Upper lobe of right lung (tissue), 1 donor: ENCODE results near the gene OVOL2. TPM values are rescaled to one million over a fixed set of nuclear protein-coding genes. Genes with fewer than 3 reads are reported as not detected.
"Not testable (repeated sequence)": the region's sequence is repeated elsewhere in the genome, so short reads cannot be mapped to it uniquely, and the experiment has no call there.

Experiments
- ATAC-seq: fragments of 200-7000 bp; cut with Tn5 transposase; one replicate; pipeline ENCODE4 v1.9.1; 2020; ENCODE audit warnings: mild to moderate bottlenecking, moderate library complexity
- DNase-seq: peaks from one replicate; pipeline ENCODE4 v3.0.0-alpha.2; 2020
- H3K27ac ChIP-seq: fragments of 200-600 bp; one replicate; pipeline ENCODE4 v1.8.0; 2022
- H3K27me3 ChIP-seq: fragments of 200-600 bp; one replicate; pipeline ENCODE4 v1.8.0; 2022; ENCODE audit warnings: mild to moderate bottlenecking
- H3K36me3 ChIP-seq: fragments of 200-600 bp; one replicate; pipeline ENCODE4 v1.8.0; 2022
- H3K4me1 ChIP-seq: fragments of 200-600 bp; one replicate; pipeline ENCODE4 v1.8.0; 2022
- H3K4me3 ChIP-seq: fragments of 200-600 bp; one replicate; pipeline ENCODE4 v1.8.0; 2022; ENCODE audit warnings: mild to moderate bottlenecking
- H3K9me3 ChIP-seq: fragments of 200-600 bp; one replicate; pipeline ENCODE4 v1.8.0; 2022
- CTCF ChIP-seq: fragments of 200-600 bp; IDR thresholded peaks from one replicate; pipeline ENCODE4 v1.8.0; 2022; ENCODE audit warnings: antibody characterized with exemption
- intact Hi-C: fragments of 100-400 bp; cut with DNase I; formaldehyde crosslinking; loops from one replicate; pipeline ENCODE4 v1.11.0; 2022
- total RNA-seq: library from RNA; stranded (reverse); fragmentation: NEBNext Ultra II Directional; extraction: Animal tissue kit (Norgen Biotek cat#: 25700); gene quantifications from one replicate; pipeline ENCODE4 v1.2.1, GENCODE V29; 2021
- donor health status: DM: no; HTN: yes; CAD: no; lungs with severe emphysema.

The OVOL2 gene
- total RNA-seq, 1 donor from 2014 or later = 6.7 TPM

GRCh38 chr20:18092890-18093289 lies 35.2 kb upstream of the OVOL2 start:
- intact Hi-C loops = no loop called here
- Histone ChIP-seq H3K36me3 (no peaks in the 10 kb centered on the region), H3K27me3 (peaks cover 10% of the 10 kb centered on the region), H3K4me3 (no peak overlapping the region), H3K4me1 (no peaks in the 10 kb centered on the region), H3K9me3 (no peaks in the 10 kb centered on the region), H3K27ac (no peak overlapping the region)
- no peak for TF ChIP-seq CTCF
- DNase-seq (no peak), ATAC-seq (no peak)

- Histone ChIP-seq H3K4me1 (no peaks in the 10 kb centered on the region), H3K27me3 (peaks cover 10% of the 10 kb centered on the region), H3K9me3 (no peaks in the 10 kb centered on the region), H3K4me3 (no peak overlapping the region), H3K27ac (no peak overlapping the region), H3K36me3 (no peaks in the 10 kb centered on the region)
- DNase-seq (no peak), ATAC-seq (no peak)
- TF ChIP-seq CTCF = no peak
- intact Hi-C loops = no loop called here
These were observed 33.9 kb upstream of the OVOL2 start for GRCh38 chr20:18091623-18092022.

- Histone ChIP-seq H3K4me3 (no peak overlapping the region), H3K27me3 (peaks cover 10% of the 10 kb centered on the region), H3K9me3 (no peaks in the 10 kb centered on the region), H3K4me1 (no peaks in the 10 kb centered on the region), H3K27ac (no peak overlapping the region), H3K36me3 (no peaks in the 10 kb centered on the region)
- ATAC-seq (no peak), DNase-seq (no peak)
- TF ChIP-seq CTCF = no peak
- intact Hi-C loops = no loop called here
These were observed 32.8 kb upstream of the OVOL2 start for GRCh38 chr20:18090477-18090876.

- H3K27ac ChIP-seq = no peak overlapping the region
- ATAC-seq = no peak
These were observed 32.3 kb upstream of the OVOL2 start for GRCh38 chr20:18090044-18090443.

GRCh38 chr20:18088841-18089240 lies 31.1 kb upstream of the OVOL2 start:
- H3K27ac ChIP-seq, H3K27me3 ChIP-seq, intact Hi-C loops, H3K4me3 ChIP-seq, H3K9me3 ChIP-seq, H3K36me3 ChIP-seq, DNase-seq, H3K4me1 ChIP-seq, ATAC-seq: not testable (repeated sequence)

More at GRCh38 chr20:18090044-18090443, 32.3 kb upstream of the OVOL2 start:
- H3K9me3 ChIP-seq = no peaks in the 10 kb centered on the region
- H3K4me3 ChIP-seq = no peak overlapping the region
- peaks cover 10% of the 10 kb centered on the region for H3K27me3 ChIP-seq
- no peak for DNase-seq
- H3K4me1 ChIP-seq = no peaks in the 10 kb centered on the region
- H3K36me3 ChIP-seq = no peaks in the 10 kb centered on the region
- TF ChIP-seq CTCF = no peak
- intact Hi-C loops = no loop called here

- ATAC-seq, H3K27ac ChIP-seq, H3K27me3 ChIP-seq, DNase-seq, H3K9me3 ChIP-seq, H3K4me3 ChIP-seq, H3K36me3 ChIP-seq, H3K4me1 ChIP-seq, intact Hi-C loops: not testable (repeated sequence)
These were observed 30.6 kb upstream of the OVOL2 start for GRCh38 chr20:18088298-18088697.

GRCh38 chr20:18087054-18087453 lies 29.3 kb upstream of the OVOL2 start:
- H3K27ac ChIP-seq = no peak overlapping the region
- ATAC-seq = no peak

GRCh38 chr20:18080836-18081235 lies 23.1 kb upstream of the OVOL2 start:
- H3K27ac ChIP-seq, H3K27me3 ChIP-seq, ATAC-seq, H3K4me1 ChIP-seq, H3K9me3 ChIP-seq, DNase-seq, H3K4me3 ChIP-seq, H3K36me3 ChIP-seq, intact Hi-C loops: not testable (repeated sequence)

More at GRCh38 chr20:18087054-18087453, 29.3 kb upstream of the OVOL2 start:
- intact Hi-C loops = no loop called here
- no peak overlapping the region for H3K4me3 ChIP-seq
- H3K27me3 ChIP-seq = no peaks in the 10 kb centered on the region
- H3K36me3 ChIP-seq = no peaks in the 10 kb centered on the region
- H3K9me3 ChIP-seq = no peaks in the 10 kb centered on the region
- no peaks in the 10 kb centered on the region for H3K4me1 ChIP-seq
- no peak for TF ChIP-seq CTCF
- no peak for DNase-seq
